ENCODE results near the gene PTPRM. TPM values are rescaled to one million over a fixed set of nuclear protein-coding genes. Genes with fewer than 3 reads are reported as not detected.
A peak's percentile ranks its signal among the peaks of the same experiment; 100 is the strongest.

Gene PTPRM
- polyA plus RNA-seq, 2 of the 4 experiments (the other 2 are of a cell fraction), result 44.5 to 199 TPM

- Histone ChIP-seq H3K4me3 (no peak overlapping the region), H3K9me3 (no peaks in the 10 kb centered on the region), H3K27ac (no peak overlapping the region), H3K4me2 (no peak overlapping the region), H3K4me1 (peaks cover 32% of the 10 kb centered on the region; the same call in 2 of the 3 replicates)
- POLR2A ChIA-PET, result no interaction called here
- CTCF ChIA-PET, result interaction anchor here (1.1 kb wide), 1 partner anchor 14 kb away, joined by 3 read pairs; no protein-coding TSS in a partner anchor
- TF ChIP-seq FOSB (CRISPR knock-in tag; IDR thresholded peaks at IDR 0.05) (no peak), FOSL2 (IDR thresholded peaks at IDR 0.05) (no peak), FOSL2 (CRISPR knock-in tag; IDR thresholded peaks at IDR 0.05) (no peak), HOXB13 (CRISPR knock-in tag; IDR thresholded peaks at IDR 0.05; ENCODE audit: low read depth) (no peak), TFCP2L1 (CRISPR knock-in tag; IDR thresholded peaks at IDR 0.05) (no peak), CBX2 (IDR thresholded peaks at IDR 0.05; ENCODE audit: borderline replicate concordance, low read depth) (no peak), ZSCAN20 (CRISPR knock-in tag; IDR thresholded peaks at IDR 0.05) (no peak), HOXB5 (CRISPR knock-in tag; IDR thresholded peaks at IDR 0.05) (no peak)
- no peak for DNase-seq (ENCODE audit: low read depth in 1 of 2, low spot score in 1 of 2)
- ATAC-seq, result no peak
- no peak for FAIRE-seq
- WGBS (ENCODE audit: missing lambda C conversion rate), result 86% methylated on average over 5 of the region's 5 CpGs
These were observed 26.2 kb downstream of the PTPRM start for GRCh38 chr18:7593218-7593819.

- Histone ChIP-seq H3K4me2 (peak overlapping the region; percentile 26; the same call in 1 of the 3 replicates), H3K4me3 (no peak overlapping the region), H3K9me3 (peaks cover 9% of the 10 kb centered on the region; the same call in 2 of the 3 replicates), H3K4me1 (peaks cover 28% of the 10 kb centered on the region; the same call in 2 of the 3 replicates), H3K27ac (peak overlapping the region; percentile 7 to 47; a peak in 2 of 6 replicates)
- FAIRE-seq, result no peak
- WGBS (ENCODE audit: missing lambda C conversion rate), result 87% methylated on average over 4 of the region's 4 CpGs
- CTCF ChIA-PET, result no interaction called here
- POLR2A ChIA-PET, result no interaction called here
- no peak for DNase-seq (ENCODE audit: low read depth in 1 of 2, low spot score in 1 of 2)
- ATAC-seq, result 0 out of 6 replicates have a peak, but pooled peaks of 1 of the 2 experiments have one; percentile 39
- TF ChIP-seq PHF8 (IDR thresholded peaks at IDR 0.05; ENCODE audit: borderline replicate concordance, low read depth) (no peak), MYC (IDR thresholded peaks at IDR 0.05; ENCODE audit: borderline replicate concordance, low read length) (no peak), HEYL (CRISPR knock-in tag; IDR thresholded peaks at IDR 0.05) (no peak), RCOR1 (IDR thresholded peaks at IDR 0.05; ENCODE audit: low read depth, low read length) (no peak), ESRRA (IDR thresholded peaks at IDR 0.05; ENCODE audit: borderline replicate concordance, low read length) (no peak), ZSCAN20 (CRISPR knock-in tag; IDR thresholded peaks at IDR 0.05) (no peak), MAFK (IDR thresholded peaks at IDR 0.05; ENCODE audit: partially characterized antibody) (no peak), JUNB (IDR thresholded peaks at IDR 0.05) (no peak), ZC3H11A (IDR thresholded peaks at IDR 0.05) (no peak), NFE2L2 (conservative IDR thresholded peaks at IDR 0.05; ENCODE audit: low read length) (no peak), ZFP36 (IDR thresholded peaks at IDR 0.05; ENCODE audit: borderline replicate concordance, partially characterized antibody) (no peak), CHD4 (IDR thresholded peaks at IDR 0.05; ENCODE audit: borderline replicate concordance) (no peak), NPAS2 (CRISPR knock-in tag; IDR thresholded peaks at IDR 0.05; ENCODE audit: borderline replicate concordance) (no peak), KDM5A (IDR thresholded peaks at IDR 0.05) (no peak), RNF2 (IDR thresholded peaks at IDR 0.05; ENCODE audit: borderline replicate concordance, low read depth) (no peak), CBX2 (IDR thresholded peaks at IDR 0.05; ENCODE audit: borderline replicate concordance, low read depth) (no peak), JUN (IDR thresholded peaks at IDR 0.05) (no peak)
- TF ChIP-seq, protein P1, sequence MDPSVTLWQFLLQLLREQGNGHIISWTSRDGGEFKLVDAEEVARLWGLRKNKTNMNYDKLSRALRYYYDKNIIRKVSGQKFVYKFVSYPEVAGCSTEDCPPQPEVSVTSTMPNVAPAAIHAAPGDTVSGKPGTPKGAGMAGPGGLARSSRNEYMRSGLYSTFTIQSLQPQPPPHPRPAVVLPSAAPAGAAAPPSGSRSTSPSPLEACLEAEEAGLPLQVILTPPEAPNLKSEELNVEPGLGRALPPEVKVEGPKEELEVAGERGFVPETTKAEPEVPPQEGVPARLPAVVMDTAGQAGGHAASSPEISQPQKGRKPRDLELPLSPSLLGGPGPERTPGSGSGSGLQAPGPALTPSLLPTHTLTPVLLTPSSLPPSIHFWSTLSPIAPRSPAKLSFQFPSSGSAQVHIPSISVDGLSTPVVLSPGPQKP (IDR thresholded peaks at IDR 0.05; ENCODE audit: low read depth, low read length), result no peak
- TF ChIP-seq, protein P2, sequence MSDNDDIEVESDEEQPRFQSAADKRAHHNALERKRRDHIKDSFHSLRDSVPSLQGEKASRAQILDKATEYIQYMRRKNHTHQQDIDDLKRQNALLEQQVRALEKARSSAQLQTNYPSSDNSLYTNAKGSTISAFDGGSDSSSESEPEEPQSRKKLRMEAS (IDR thresholded peaks at IDR 0.05), result no peak
These were observed 29.0 kb downstream of the PTPRM start for GRCh38 chr18:7596147-7596546.
